Measurements from ENCODE around the gene PTBP2.
"Not testable (repeated sequence)": the region's sequence is repeated elsewhere in the genome, so short reads cannot be mapped to it uniquely, and the experiment has no call there.

Gene PTBP2

DNA sequence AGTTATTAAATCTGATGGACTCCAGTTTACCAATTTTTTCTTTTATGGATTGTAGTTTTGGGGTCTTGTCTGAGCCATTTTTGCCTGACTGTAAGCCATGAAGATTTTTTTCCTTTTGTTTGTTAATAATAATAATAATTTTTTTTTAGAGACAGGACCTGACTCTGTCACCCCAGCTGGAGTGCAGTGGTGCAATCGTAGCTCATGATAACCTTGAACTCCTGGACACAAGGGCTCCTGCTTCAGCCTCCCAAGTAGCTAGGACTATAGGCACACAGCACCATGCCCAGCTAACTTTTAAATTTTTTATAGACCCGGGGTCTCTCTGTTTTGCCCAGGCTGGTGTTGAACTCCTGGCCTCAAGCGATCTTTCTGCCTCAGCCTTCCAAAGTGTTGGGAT is 6.3 kb downstream of the PTBP2 start:
- no peak overlapping the region for H3K9ac ChIP-seq (ENCODE audit: low read depth in 1 of 2, low read length in 2 of 2)

DNA sequence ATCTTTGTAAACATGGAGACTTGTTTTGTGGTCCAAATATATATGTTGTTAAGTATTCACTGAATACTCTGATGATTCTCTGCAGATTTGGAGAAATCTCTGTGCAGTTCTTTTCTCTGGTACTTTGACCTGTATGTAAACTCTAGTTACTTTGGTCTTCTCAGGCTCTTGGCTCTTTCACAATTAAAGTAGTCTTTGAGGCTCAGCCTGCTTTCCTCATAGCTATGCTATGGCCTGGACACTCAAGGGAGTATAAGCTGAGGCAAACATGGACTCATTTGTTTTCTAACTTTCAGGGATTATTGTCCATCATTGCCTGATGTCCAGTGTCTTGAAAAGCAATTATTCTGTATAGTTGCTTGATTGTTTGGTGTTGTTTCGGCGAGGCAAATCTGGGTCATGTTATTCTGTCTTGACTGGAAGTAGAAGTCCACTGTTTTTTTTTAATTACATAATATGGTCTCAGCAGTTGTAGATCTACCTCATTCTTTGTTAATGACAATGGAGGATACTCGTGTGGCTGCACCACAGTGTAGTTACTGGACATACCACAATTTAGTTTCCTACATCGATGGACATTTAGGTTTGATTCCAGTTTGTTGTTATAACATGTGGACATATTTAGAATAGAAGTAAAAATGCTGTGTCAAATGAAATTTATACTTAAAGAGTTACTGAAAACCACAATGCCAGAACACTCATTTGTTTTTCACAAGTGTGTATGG is 9.2 kb downstream of the PTBP2 start:
- no peaks in the 10 kb centered on the region for H3K27me3 ChIP-seq (ENCODE audit: control insufficient read depth in 2 of 2, insufficient read depth in 2 of 2, low read length in 2 of 2)
- H3K36me3 ChIP-seq (ENCODE audit: control insufficient read depth in 2 of 2, insufficient read depth in 2 of 2, low read length in 2 of 2) = peaks cover 3 to 5% of the 10 kb centered on the region in 2 donors
- no peaks in the 10 kb centered on the region for H3K4me1 ChIP-seq (ENCODE audit: control insufficient read depth in 2 of 2, insufficient read depth in 2 of 2, low read length in 2 of 2)
- no peak overlapping the region for H3K9ac ChIP-seq (ENCODE audit: low read depth in 1 of 2, low read length in 2 of 2)
- H3K9me3 ChIP-seq (ENCODE audit: control insufficient read depth in 2 of 2, low read length in 2 of 2) = no peaks in the 10 kb centered on the region
- H3K27ac ChIP-seq (ENCODE audit: low read depth in 2 of 2, low read length in 2 of 2) = no peak overlapping the region
- no peak overlapping the region for H3K4me3 ChIP-seq (ENCODE audit: low read length in 2 of 2)

More for the DNA sequence above, 6.3 kb downstream of the PTBP2 start:
- no peak overlapping the region for H3K4me3 ChIP-seq (ENCODE audit: low read length in 2 of 2)
- no peaks in the 10 kb centered on the region for H3K27me3 ChIP-seq (ENCODE audit: control insufficient read depth in 2 of 2, insufficient read depth in 2 of 2, low read length in 2 of 2)
- no peaks in the 10 kb centered on the region for H3K9me3 ChIP-seq (ENCODE audit: control insufficient read depth in 2 of 2, low read length in 2 of 2)
- H3K27ac ChIP-seq (ENCODE audit: low read depth in 2 of 2, low read length in 2 of 2) = no peak overlapping the region
- peaks cover 3 to 5% of the 10 kb centered on the region in 2 donors for H3K36me3 ChIP-seq (ENCODE audit: control insufficient read depth in 2 of 2, insufficient read depth in 2 of 2, low read length in 2 of 2)
- peaks cover 3 to 4% of the 10 kb centered on the region in 2 donors for H3K4me1 ChIP-seq (ENCODE audit: control insufficient read depth in 2 of 2, insufficient read depth in 2 of 2, low read length in 2 of 2)

GRCh38 chr1:96741335-96741734 is 19.8 kb downstream of the PTBP2 start:
- H3K9me3 ChIP-seq (ENCODE audit: control insufficient read depth in 2 of 2, low read length in 2 of 2) = no peaks in the 10 kb centered on the region
- no peaks in the 10 kb centered on the region for H3K27me3 ChIP-seq (ENCODE audit: control insufficient read depth in 2 of 2, insufficient read depth in 2 of 2, low read length in 2 of 2)
- H3K9ac ChIP-seq (ENCODE audit: low read depth in 1 of 2, low read length in 2 of 2) = no peak overlapping the region
- H3K4me1 ChIP-seq (ENCODE audit: control insufficient read depth in 2 of 2, insufficient read depth in 2 of 2, low read length in 2 of 2) = no peaks in the 10 kb centered on the region
- H3K4me3 ChIP-seq (ENCODE audit: low read length in 2 of 2) = no peak overlapping the region
- no peak overlapping the region for H3K27ac ChIP-seq (ENCODE audit: low read depth in 2 of 2, low read length in 2 of 2)
- no peaks in the 10 kb centered on the region for H3K36me3 ChIP-seq (ENCODE audit: control insufficient read depth in 2 of 2, insufficient read depth in 2 of 2, low read length in 2 of 2)

DNA sequence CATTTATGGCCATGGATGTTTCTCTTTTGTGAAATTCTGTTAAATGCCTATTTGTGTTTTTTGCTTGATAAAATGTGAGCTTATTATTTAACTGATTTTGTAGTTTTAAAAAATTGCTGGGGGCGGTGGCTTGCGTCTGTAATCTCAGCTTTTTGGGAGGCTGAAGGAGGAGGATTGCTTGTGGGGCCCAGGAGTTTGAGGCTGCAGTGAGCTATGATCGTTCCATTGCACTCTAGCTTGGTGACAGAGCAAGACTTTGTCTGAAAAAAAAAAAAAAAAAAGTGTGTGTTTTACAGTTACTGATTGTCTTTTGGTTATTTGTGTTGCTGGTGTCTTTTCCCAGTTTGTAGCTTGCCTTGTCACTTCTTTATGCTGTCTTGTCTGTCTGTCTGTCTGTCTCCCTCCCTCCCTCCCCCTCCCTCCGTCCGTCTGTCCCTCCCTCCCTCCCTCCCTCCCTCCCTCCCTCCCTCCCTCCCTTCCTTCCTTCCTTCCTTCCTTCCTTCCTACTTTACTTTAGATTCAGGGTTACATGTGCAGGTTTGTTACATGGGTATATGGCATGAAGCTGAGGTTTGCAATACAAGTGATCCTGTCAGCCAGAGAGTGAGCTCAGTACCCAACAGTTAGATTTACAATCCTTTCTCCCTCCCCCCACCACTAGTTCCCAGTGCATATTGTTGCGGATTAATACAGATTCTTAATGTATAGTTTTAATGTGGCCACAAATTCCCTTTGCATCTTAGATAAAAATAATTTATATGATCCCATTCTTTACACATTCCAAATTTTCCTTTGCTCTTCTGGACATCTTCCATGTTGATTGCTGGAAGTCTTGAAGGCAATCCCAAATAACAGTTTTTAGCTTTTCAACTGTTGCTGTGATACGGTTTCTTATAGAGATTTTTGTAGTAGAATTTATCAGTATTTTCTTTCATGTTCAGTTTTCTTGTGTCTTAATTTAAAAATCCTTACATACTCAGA is 25.1 kb downstream of the PTBP2 start:
- Histone ChIP-seq H3K36me3 (ENCODE audit: control insufficient read depth in 2 of 2, insufficient read depth in 2 of 2, low read length in 2 of 2) (peaks cover 0 to 2% of the 10 kb centered on the region in 2 donors), H3K9me3 (ENCODE audit: control insufficient read depth in 2 of 2, low read length in 2 of 2) (no peaks in the 10 kb centered on the region), H3K27ac (ENCODE audit: low read depth in 2 of 2, low read length in 2 of 2) (no peak overlapping the region), H3K9ac (ENCODE audit: low read depth in 1 of 2, low read length in 2 of 2) (no peak overlapping the region), H3K4me1 (ENCODE audit: control insufficient read depth in 2 of 2, insufficient read depth in 2 of 2, low read length in 2 of 2) (no peaks in the 10 kb centered on the region), H3K4me3 (ENCODE audit: low read length in 2 of 2) (no peak overlapping the region), H3K27me3 (ENCODE audit: control insufficient read depth in 2 of 2, insufficient read depth in 2 of 2, low read length in 2 of 2) (no peaks in the 10 kb centered on the region)

GRCh38 chr1:96747565-96747964 is 26.0 kb downstream of the PTBP2 start:
- peaks cover 6 to 7% of the 10 kb centered on the region in 2 donors for H3K36me3 ChIP-seq (ENCODE audit: control insufficient read depth in 2 of 2, insufficient read depth in 2 of 2, low read length in 2 of 2)
- no peaks in the 10 kb centered on the region for H3K4me1 ChIP-seq (ENCODE audit: control insufficient read depth in 2 of 2, insufficient read depth in 2 of 2, low read length in 2 of 2)
- no peaks in the 10 kb centered on the region for H3K27me3 ChIP-seq (ENCODE audit: control insufficient read depth in 2 of 2, insufficient read depth in 2 of 2, low read length in 2 of 2)
- no peaks in the 10 kb centered on the region for H3K9me3 ChIP-seq (ENCODE audit: control insufficient read depth in 2 of 2, low read length in 2 of 2)
- H3K9ac ChIP-seq (ENCODE audit: low read depth in 1 of 2, low read length in 2 of 2) = no peak overlapping the region
- no peak overlapping the region for H3K4me3 ChIP-seq (ENCODE audit: low read length in 2 of 2)
- no peak overlapping the region for H3K27ac ChIP-seq (ENCODE audit: low read depth in 2 of 2, low read length in 2 of 2)

- H3K36me3 ChIP-seq (ENCODE audit: control insufficient read depth in 2 of 2, insufficient read depth in 2 of 2, low read length in 2 of 2) = peaks cover 11% of the 10 kb centered on the region in 2 donors
- H3K27ac ChIP-seq (ENCODE audit: low read depth in 2 of 2, low read length in 2 of 2) = no peak overlapping the region
- H3K27me3 ChIP-seq (ENCODE audit: control insufficient read depth in 2 of 2, insufficient read depth in 2 of 2, low read length in 2 of 2) = no peaks in the 10 kb centered on the region
- no peaks in the 10 kb centered on the region for H3K9me3 ChIP-seq (ENCODE audit: control insufficient read depth in 2 of 2, low read length in 2 of 2)
- H3K4me3 ChIP-seq (ENCODE audit: low read length in 2 of 2) = no peak overlapping the region
- no peaks in the 10 kb centered on the region for H3K4me1 ChIP-seq (ENCODE audit: control insufficient read depth in 2 of 2, insufficient read depth in 2 of 2, low read length in 2 of 2)
- H3K9ac ChIP-seq (ENCODE audit: low read depth in 1 of 2, low read length in 2 of 2) = no peak overlapping the region
These were observed 26.5 kb downstream of the PTBP2 start for GRCh38 chr1:96748078-96748477.

DNA sequence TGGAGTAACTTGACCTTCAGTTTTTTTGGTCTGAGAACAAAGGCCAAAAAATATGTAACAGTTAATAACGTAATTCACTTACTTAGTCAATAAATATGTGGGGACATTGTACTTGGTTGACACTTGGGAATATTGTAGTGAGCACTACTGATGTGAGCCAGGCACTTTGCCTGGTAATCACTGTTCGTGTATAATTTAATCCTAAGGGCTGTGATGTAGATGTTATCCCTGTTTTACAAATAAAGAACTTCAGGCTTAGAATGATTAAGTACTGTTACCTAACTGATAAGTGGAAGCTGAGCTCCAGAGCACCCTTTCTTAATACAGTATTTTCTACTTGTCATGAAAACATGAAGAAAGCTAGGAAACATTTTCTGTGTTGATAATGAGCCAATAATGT is 28.0 kb downstream of the PTBP2 start:
- Histone ChIP-seq H3K27ac (ENCODE audit: low read depth in 2 of 2, low read length in 2 of 2) (no peak overlapping the region), H3K4me1 (ENCODE audit: control insufficient read depth in 2 of 2, insufficient read depth in 2 of 2, low read length in 2 of 2) (no peaks in the 10 kb centered on the region), H3K4me3 (ENCODE audit: low read length in 2 of 2) (no peak overlapping the region), H3K9ac (ENCODE audit: low read depth in 1 of 2, low read length in 2 of 2) (no peak overlapping the region), H3K27me3 (ENCODE audit: control insufficient read depth in 2 of 2, insufficient read depth in 2 of 2, low read length in 2 of 2) (no peaks in the 10 kb centered on the region), H3K9me3 (ENCODE audit: control insufficient read depth in 2 of 2, low read length in 2 of 2) (no peaks in the 10 kb centered on the region), H3K36me3 (ENCODE audit: control insufficient read depth in 2 of 2, insufficient read depth in 2 of 2, low read length in 2 of 2) (peaks cover 12 to 13% of the 10 kb centered on the region in 2 donors)

- Histone ChIP-seq H3K27me3 (ENCODE audit: control insufficient read depth in 2 of 2, insufficient read depth in 2 of 2, low read length in 2 of 2) (no peaks in the 10 kb centered on the region), H3K27ac (ENCODE audit: low read depth in 2 of 2, low read length in 2 of 2) (no peak overlapping the region), H3K4me1 (ENCODE audit: control insufficient read depth in 2 of 2, insufficient read depth in 2 of 2, low read length in 2 of 2) (no peaks in the 10 kb centered on the region), H3K9ac (ENCODE audit: low read depth in 1 of 2, low read length in 2 of 2) (no peak overlapping the region), H3K9me3 (ENCODE audit: control insufficient read depth in 2 of 2, low read length in 2 of 2) (no peaks in the 10 kb centered on the region), H3K4me3 (ENCODE audit: low read length in 2 of 2) (no peak overlapping the region), H3K36me3 (ENCODE audit: control insufficient read depth in 2 of 2, insufficient read depth in 2 of 2, low read length in 2 of 2) (peaks cover 16% of the 10 kb centered on the region in 2 donors)
These were observed 30.8 kb downstream of the PTBP2 start for GRCh38 chr1:96752394-96752793.

DNA sequence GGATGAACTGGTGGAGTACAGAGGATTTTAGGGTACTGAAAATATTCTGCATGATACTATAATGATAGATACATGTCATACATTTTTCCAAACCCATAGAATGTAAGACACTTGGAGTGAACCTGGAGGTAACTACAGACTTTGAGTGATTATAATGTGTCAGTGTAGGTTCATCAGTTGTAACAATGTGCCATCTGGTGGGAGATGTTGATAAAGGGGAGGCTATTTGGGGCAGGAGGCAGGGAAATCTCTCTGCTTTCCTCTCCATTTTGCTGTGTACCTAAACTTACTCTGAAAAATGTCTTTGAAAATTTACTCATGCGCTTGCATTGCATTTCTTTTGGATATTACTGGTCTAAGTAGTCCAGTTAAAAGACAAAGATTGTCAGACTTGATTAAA is 35.2 kb downstream of the PTBP2 start:
- no peak overlapping the region for H3K4me3 ChIP-seq (ENCODE audit: low read length in 2 of 2)
- H3K9ac ChIP-seq (ENCODE audit: low read depth in 1 of 2, low read length in 2 of 2) = no peak overlapping the region
- H3K27ac ChIP-seq (ENCODE audit: low read depth in 2 of 2, low read length in 2 of 2) = no peak overlapping the region
- peaks cover 14 to 16% of the 10 kb centered on the region in 2 donors for H3K36me3 ChIP-seq (ENCODE audit: control insufficient read depth in 2 of 2, insufficient read depth in 2 of 2, low read length in 2 of 2)
- H3K27me3 ChIP-seq (ENCODE audit: control insufficient read depth in 2 of 2, insufficient read depth in 2 of 2, low read length in 2 of 2) = no peaks in the 10 kb centered on the region
- H3K9me3 ChIP-seq (ENCODE audit: control insufficient read depth in 2 of 2, low read length in 2 of 2) = no peaks in the 10 kb centered on the region
- H3K4me1 ChIP-seq (ENCODE audit: control insufficient read depth in 2 of 2, insufficient read depth in 2 of 2, low read length in 2 of 2) = no peaks in the 10 kb centered on the region

DNA sequence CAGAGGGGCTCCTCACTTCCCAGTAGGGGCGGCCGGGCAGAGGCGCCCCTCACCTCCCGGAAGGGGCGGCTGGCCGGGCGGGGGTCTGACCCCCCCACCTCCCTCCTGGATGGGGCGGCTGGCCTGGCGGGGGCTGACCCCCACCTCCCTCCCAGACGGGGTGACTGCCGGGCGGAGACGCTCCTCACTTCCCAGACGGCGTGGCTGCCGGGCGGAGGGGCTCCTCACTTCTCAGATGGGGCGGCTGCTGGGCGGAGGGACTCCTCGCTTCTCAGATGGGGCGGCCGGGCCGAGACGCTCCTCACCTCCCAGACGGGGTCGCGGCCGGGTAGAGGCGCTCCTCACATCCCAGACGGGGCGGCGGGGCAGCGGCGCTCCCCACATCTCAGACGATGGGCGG is 41.0 kb downstream of the PTBP2 start:
- not testable (repeated sequence) for H3K9ac ChIP-seq (ENCODE audit: low read depth in 1 of 2, low read length in 2 of 2); H3K4me3 ChIP-seq (ENCODE audit: low read length in 2 of 2); H3K4me1 ChIP-seq (ENCODE audit: control insufficient read depth in 2 of 2, insufficient read depth in 2 of 2, low read length in 2 of 2); H3K27me3 ChIP-seq (ENCODE audit: control insufficient read depth in 2 of 2, insufficient read depth in 2 of 2, low read length in 2 of 2); H3K9me3 ChIP-seq (ENCODE audit: control insufficient read depth in 2 of 2, low read length in 2 of 2); H3K27ac ChIP-seq (ENCODE audit: low read depth in 2 of 2, low read length in 2 of 2); H3K36me3 ChIP-seq (ENCODE audit: control insufficient read depth in 2 of 2, insufficient read depth in 2 of 2, low read length in 2 of 2)

Data from mucosa of rectum (tissue), 2 donors.